Neuronal stem cell (in vitro differentiated cells): Measurements from ENCODE around the gene F5.

Source experiments
- DNase-seq: peaks from one replicate; pipeline ENCODE4 v3.0.0-alpha.2; 2013; ENCODE audit warnings: low spot score
- H2AFZ ChIP-seq: one replicate; pipeline ENCODE4 v1.6.1; 2013; ENCODE audit warnings: mild to moderate bottlenecking, low read length, inconsistent platforms
- H2AK5ac ChIP-seq: 2 replicates; pipeline ENCODE4 v1.6.1; 2013; ENCODE audit warnings: low read depth, mild to moderate bottlenecking, inconsistent platforms, low read length, moderate library complexity, mixed read lengths
- H2BK120ac ChIP-seq: 2 replicates; pipeline ENCODE4 v1.6.1; 2013; ENCODE audit warnings: low read depth, mild to moderate bottlenecking, inconsistent platforms, low read length, moderate library complexity, mixed read lengths
- H2BK12ac ChIP-seq: one replicate; pipeline ENCODE4 v1.6.1; 2013; ENCODE audit warnings: low read length, inconsistent platforms
- H2BK15ac ChIP-seq: 2 replicates; pipeline ENCODE4 v1.6.1; 2013; ENCODE audit warnings: mild to moderate bottlenecking, low read length, inconsistent platforms, mixed read lengths
- H2BK5ac ChIP-seq: one replicate; pipeline ENCODE4 v1.6.1; 2013; ENCODE audit warnings: inconsistent platforms, mild to moderate bottlenecking, low read length, moderate library complexity
- H3K14ac ChIP-seq: one replicate; pipeline ENCODE4 v1.6.1; 2013; ENCODE audit warnings: low read length, inconsistent platforms
- H3K18ac ChIP-seq: 2 replicates; pipeline ENCODE4 v1.6.1; 2013; ENCODE audit warnings: low read length, inconsistent platforms
- H3K23ac ChIP-seq: 2 replicates; pipeline ENCODE4 v1.6.1; 2013; ENCODE audit warnings: low read depth, mild to moderate bottlenecking, mixed read lengths, low read length, inconsistent platforms; ENCODE audit not compliant: poor library complexity
- H3K27ac ChIP-seq: replicated peaks from 3 replicates; pipeline ENCODE4 v1.5.1; 2013; ENCODE audit warnings: low read length, inconsistent platforms
- H3K27me3 ChIP-seq, 3 experiments: 2 replicates each; pipeline ENCODE4 v1.6.1; 2013; ENCODE audit warnings: low read length in 3 of 3, mild to moderate bottlenecking in 2 of 3, inconsistent platforms in 1 of 3, low read depth in 1 of 3, mixed read lengths in 1 of 3, moderate library complexity in 1 of 3; ENCODE audit not compliant: control insufficient read depth in 3 of 3, insufficient read depth in 3 of 3
- H3K36me3 ChIP-seq, 2 donors: replicated peaks in 1 of 2; 2 replicates each; pipeline ENCODE4 v1.6.1; 2013; ENCODE audit warnings: low read length in 2 of 2; ENCODE audit not compliant: control insufficient read depth in 2 of 2, insufficient read depth in 2 of 2
- H3K4ac ChIP-seq: 2 replicates; pipeline ENCODE4 v1.6.1; 2013; ENCODE audit warnings: inconsistent platforms, mild to moderate bottlenecking, low read length, moderate library complexity
- H3K4me1 ChIP-seq, 2 donors: 1 replicate in 1 of 2; 2 replicates in 1 of 2; pipeline ENCODE4 v1.6.1; 2013; ENCODE audit warnings: low read length in 2 of 2, low read depth in 1 of 2; ENCODE audit not compliant: control insufficient read depth in 2 of 2, insufficient read depth in 1 of 2
- H3K4me2 ChIP-seq: one replicate; pipeline ENCODE4 v1.6.1; 2013; ENCODE audit warnings: mild to moderate bottlenecking, low read length, inconsistent platforms; ENCODE audit not compliant: insufficient read depth, poor library complexity, severe bottlenecking
- H3K4me3 ChIP-seq, 2 donors: 2 replicates each; pipeline ENCODE4 v1.5.1; 2013; ENCODE audit warnings: low read length in 2 of 2, mild to moderate bottlenecking in 2 of 2, inconsistent platforms in 1 of 2, moderate library complexity in 1 of 2
- H3K79me1 ChIP-seq: one replicate; pipeline ENCODE4 v1.6.1; 2013; ENCODE audit warnings: low read depth, mild to moderate bottlenecking, inconsistent platforms, low read length, moderate library complexity
- H3K9ac ChIP-seq: one replicate; pipeline ENCODE4 v1.6.1; 2013; ENCODE audit warnings: mild to moderate bottlenecking, low read depth, low read length, inconsistent platforms; ENCODE audit not compliant: poor library complexity
- H3K9me3 ChIP-seq, 2 donors: replicated peaks in 1 of 2; 2 replicates each; pipeline versions ENCODE3 to v1.6.1; 2013; ENCODE audit warnings: low read length in 2 of 2, mild to moderate bottlenecking in 2 of 2, inconsistent platforms in 1 of 2, low read depth in 1 of 2, mixed read lengths in 1 of 2, moderate library complexity in 1 of 2; ENCODE audit not compliant: control insufficient read depth in 2 of 2, insufficient read depth in 1 of 2
- H4K8ac ChIP-seq: one replicate; pipeline ENCODE4 v1.6.1; 2013; ENCODE audit warnings: low read depth, mild to moderate bottlenecking, inconsistent platforms, low read length, moderate library complexity
- H4K91ac ChIP-seq: one replicate; pipeline ENCODE4 v1.6.1; 2013; ENCODE audit warnings: low read length, low read depth, mild to moderate bottlenecking, inconsistent platforms; ENCODE audit not compliant: poor library complexity
- WGBS, 2 donors: extraction: QIAGEN DNeasy Blood & Tissue Kit; methylation state at CpG; one replicate each; pipeline ENCODE4 v1.1.7; 2013; ENCODE audit warnings: missing lambda C conversion rate in 2 of 2, mixed read lengths in 1 of 2; ENCODE audit not compliant: insufficient read length in 2 of 2, insufficient replicate concordance in 1 of 2; ENCODE audit errors: extremely low coverage in 2 of 2; 5-methylcytosine and 5-hydroxymethylcytosine counted together

Gene F5

GRCh38 chr1:169595764-169596711 lies 9.8 kb upstream of the F5 start:
- Histone ChIP-seq H3K9me3 (no peaks in the 10 kb centered on the region), H3K36me3 (no peaks in the 10 kb centered on the region), H2AK5ac (no peak overlapping the region), H2BK15ac (no peak overlapping the region), H3K27me3 (peaks cover 0 to 2% (median 0%) of the 10 kb centered on the region in 3 experiments), H3K4me1 (no peaks in the 10 kb centered on the region), H4K8ac (no peak overlapping the region), H4K91ac (no peak overlapping the region), H2BK12ac (no peak overlapping the region), H2BK5ac (no peak overlapping the region), H3K4ac (no peak overlapping the region), H3K79me1 (no peaks in the 10 kb centered on the region), H3K27ac (no peak overlapping the region), H3K23ac (no peak overlapping the region), H3K9ac (no peak overlapping the region), H3K18ac (no peak overlapping the region), H3K14ac (no peak overlapping the region), H2BK120ac (no peak overlapping the region), H3K4me2 (no peak overlapping the region), H2AFZ (no peak overlapping the region), H3K4me3 (no peak overlapping the region)
- WGBS, 2 donors = no CpG with 5 or more reads among the region's 3 CpGs
- DNase-seq = peak; percentile 15

GRCh38 chr1:169594391-169594790 lies 8.1 kb upstream of the F5 start:
- Histone ChIP-seq H2BK5ac (no peak overlapping the region), H3K36me3 (no peaks in the 10 kb centered on the region), H4K91ac (no peak overlapping the region), H4K8ac (no peak overlapping the region), H3K4me3 (no peak overlapping the region), H3K79me1 (no peaks in the 10 kb centered on the region), H2BK15ac (no peak overlapping the region), H2BK12ac (no peak overlapping the region), H3K9me3 (no peaks in the 10 kb centered on the region), H3K9ac (peak overlapping the region; percentile 9), H3K23ac (no peak overlapping the region), H3K4me2 (no peak overlapping the region), H2AK5ac (no peak overlapping the region), H3K4ac (no peak overlapping the region), H3K18ac (no peak overlapping the region), H3K27ac (no peak overlapping the region), H2BK120ac (no peak overlapping the region), H3K4me1 (no peaks in the 10 kb centered on the region), H2AFZ (no peak overlapping the region), H3K14ac (no peak overlapping the region), H3K27me3 (peaks cover 0 to 2% (median 0%) of the 10 kb centered on the region in 3 experiments)
- DNase-seq = no peak
- WGBS, 2 donors = no CpG with 5 or more reads among the region's 3 CpGs

- Histone ChIP-seq H3K4me1 (peaks cover 0 to 2% of the 10 kb centered on the region in 2 donors), H3K9me3 (no peaks in the 10 kb centered on the region), H3K36me3 (no peaks in the 10 kb centered on the region)
Measured at GRCh38 chr1:169590932-169591331, 4.7 kb upstream of the F5 start.

GRCh38 chr1:169588785-169589485 lies 2.7 kb upstream of the F5 start:
- Histone ChIP-seq H2AK5ac (no peak overlapping the region), H3K27me3 (peaks cover 0 to 14% (median 0%) of the 10 kb centered on the region in 3 experiments), H3K36me3 (no peaks in the 10 kb centered on the region), H3K9me3 (no peaks in the 10 kb centered on the region), H4K8ac (no peak overlapping the region), H2AFZ (no peak overlapping the region), H3K4me1 (peaks cover 0 to 2% of the 10 kb centered on the region in 2 donors), H2BK15ac (no peak overlapping the region), H2BK12ac (no peak overlapping the region), H3K18ac (no peak overlapping the region), H3K14ac (no peak overlapping the region), H3K79me1 (no peaks in the 10 kb centered on the region), H3K27ac (no peak overlapping the region), H3K4ac (no peak overlapping the region), H3K23ac (no peak overlapping the region), H3K4me3 (no peak overlapping the region), H3K9ac (no peak overlapping the region), H2BK5ac (no peak overlapping the region), H3K4me2 (no peak overlapping the region), H4K91ac (no peak overlapping the region), H2BK120ac (no peak overlapping the region)
- DNase-seq = no peak
- whole genome bisulfite sequencing, 2 donors = no CpG with 5 or more reads among the region's 4 CpGs

More at GRCh38 chr1:169590932-169591331, 4.7 kb upstream of the F5 start:
- Histone ChIP-seq H4K91ac (no peak overlapping the region), H3K4me2 (no peak overlapping the region), H2BK12ac (no peak overlapping the region), H2BK120ac (no peak overlapping the region), H3K9ac (no peak overlapping the region), H3K14ac (no peak overlapping the region), H3K18ac (no peak overlapping the region), H2AK5ac (no peak overlapping the region), H3K79me1 (no peaks in the 10 kb centered on the region), H2BK15ac (no peak overlapping the region), H3K23ac (no peak overlapping the region), H2AFZ (no peak overlapping the region), H3K4ac (no peak overlapping the region), H4K8ac (no peak overlapping the region), H3K27ac (no peak overlapping the region), H3K4me3 (no peak overlapping the region), H2BK5ac (no peak overlapping the region), H3K27me3 (peaks cover 0 to 3% (median 2%) of the 10 kb centered on the region in 3 experiments)
- WGBS, 2 donors = no CpG with 5 or more reads among the region's 5 CpGs
- DNase-seq = no peak
